GM12878 (cell line): ENCODE results near the gene PAPOLG. TPM values are rescaled to one million over a fixed set of nuclear protein-coding genes. Genes with fewer than 3 reads are reported as not detected.

Source experiments
- ATAC-seq: fragments of 200-7000 bp; cut with Tn5 transposase; 3 replicates; pipeline ENCODE4 v1.9.1; 2020; ENCODE audit warnings: mild to moderate bottlenecking, moderate library complexity
- BruUV-seq: library from RNA; stranded (reverse); fragments of 400-500 nt; replicated peaks from 2 replicates; lab custom pipeline; 2021; lab: Mats Ljungman, UMichigan
- CTCF ChIA-PET: fragments of 300-600 bp; sonication (Branson Sonifier 250); formaldehyde crosslinking; extraction: SDS; loops from one replicate; lab custom pipeline; 2021; ENCODE audit warnings: inconsistent platforms; lab: Yijun Ruan, JAX
- POLR2A ChIA-PET: fragments of 350-600 bp; formaldehyde crosslinking; extraction: SDS; loops from one replicate; lab custom pipeline; 2021; ENCODE audit warnings: inconsistent platforms; lab: Charles Lee
- RAD21 ChIA-PET: fragments of 300-600 bp; sonication (Branson Sonifier 250); formaldehyde crosslinking; loops from one replicate; lab custom pipeline; 2023; ENCODE audit warnings: antibody characterized with exemption; ENCODE audit not compliant: unreplicated experiment; lab: Charles Lee
- SMC1A ChIA-PET: fragments of 300-600 bp; sonication (Branson Sonifier 250); formaldehyde crosslinking; loops from one replicate; lab custom pipeline; 2023; ENCODE audit not compliant: unreplicated experiment, uncharacterized antibody; lab: Charles Lee
- DNase-seq: peaks from one replicate; pipeline ENCODE4 v3.0.0-alpha.2; 2011; ENCODE audit warnings: low read depth, low spot score
- FAIRE-seq: peaks from 3 replicates; lab custom pipeline; 2011; peaks lifted over from hg19 to GRCh38; lab: Jason Lieb, UNC
- H2AFZ ChIP-seq: 2 replicates; pipeline ENCODE4 v1.6.0; 2011; ENCODE audit warnings: low read depth, low read length, control low read depth; ENCODE audit not compliant: control insufficient read depth
- H3K27ac ChIP-seq: 2 replicates; pipeline ENCODE4 v1.5.1; 2011; ENCODE audit warnings: control low read depth; ENCODE audit not compliant: control insufficient read depth, insufficient read depth
- H3K27me3 ChIP-seq, 2 experiments: replicated peaks in 1 of 2; 2 replicates each; pipeline versions ENCODE4 v1.6.0 to v1.6.1; 2011; ENCODE audit warnings: low read length in 1 of 2; ENCODE audit not compliant: control insufficient read depth in 2 of 2, insufficient read depth in 2 of 2
- H3K36me3 ChIP-seq, 2 experiments: 2 replicates each; pipeline ENCODE4 v1.5.1; 2011; ENCODE audit warnings: low read length in 1 of 2; ENCODE audit not compliant: control insufficient read depth in 2 of 2, insufficient read depth in 2 of 2
- H3K4me1 ChIP-seq: 2 replicates; pipeline ENCODE4 v1.6.1; 2011; ENCODE audit warnings: mild to moderate bottlenecking, low read length, moderate library complexity, mixed read lengths; ENCODE audit not compliant: control insufficient read depth, insufficient read depth
- H3K4me2 ChIP-seq: 2 replicates; pipeline ENCODE4 v1.6.0; 2011; ENCODE audit warnings: control low read depth; ENCODE audit not compliant: control insufficient read depth, insufficient read depth
- H3K4me3 ChIP-seq: fragments of 200-600 bp; sonication (generic); 2 replicates; pipeline ENCODE4 v1.5.1; 2016
- H3K79me2 ChIP-seq: 2 replicates; pipeline ENCODE4 v1.6.0; 2011; ENCODE audit warnings: low read length; ENCODE audit not compliant: control insufficient read depth, insufficient read depth
- H3K9ac ChIP-seq: 2 replicates; pipeline ENCODE4 v1.8.0; 2011; ENCODE audit warnings: low read length, control low read depth, mixed read lengths; ENCODE audit not compliant: control insufficient read depth, insufficient read depth
- H3K9me3 ChIP-seq: replicated peaks from 3 replicates; pipeline ENCODE4 v1.5.1; 2011; ENCODE audit warnings: mild to moderate bottlenecking, low read length; ENCODE audit not compliant: control insufficient read depth, insufficient read depth
- H4K20me1 ChIP-seq: 2 replicates; pipeline ENCODE4 v1.6.0; 2011; ENCODE audit not compliant: control insufficient read depth, insufficient read depth
- E4F1 ChIP-seq: fragments of 450-650 bp; IDR thresholded peaks from 2 replicates; pipeline ENCODE4 v1.6.1; 2018; ENCODE audit warnings: borderline replicate concordance, mild to moderate bottlenecking; ENCODE audit not compliant: partially characterized antibody
- ETV6 ChIP-seq, 2 experiments: fragments of 450-650 bp in 1 of 2; IDR thresholded peaks in 1 of 2; conservative IDR thresholded peaks in 1 of 2; 2 replicates each; pipeline ENCODE4 v1.6.1; 2014; ENCODE audit warnings: antibody characterized with exemption in 1 of 2, borderline replicate concordance in 1 of 2, low read depth in 1 of 2, mild to moderate bottlenecking in 1 of 2, moderate library complexity in 1 of 2
- HDAC6 ChIP-seq: fragments of 200-600 bp; sonication (generic); IDR thresholded peaks from one replicate; pipeline ENCODE4 v1.8.0; 2017; ENCODE audit warnings: antibody characterized with exemption; ENCODE audit not compliant: unreplicated experiment
- JUND ChIP-seq: IDR thresholded peaks from 2 replicates; pipeline ENCODE4 v1.6.1; 2012; ENCODE audit warnings: low read depth, mild to moderate bottlenecking, low read length, improper control_type of control experiment, moderate library complexity
- POLR2AphosphoS2 ChIP-seq: IDR thresholded peaks from 2 replicates; pipeline ENCODE4 v1.6.1; 2011; ENCODE audit warnings: low read depth, mild to moderate bottlenecking, low read length, improper control_type of control experiment, moderate library complexity
- POU2F2 ChIP-seq: IDR thresholded peaks from 3 replicates; pipeline ENCODE4 v1.6.1; 2011; ENCODE audit warnings: low read depth, mild to moderate bottlenecking, low read length, borderline replicate concordance
- RAD21 ChIP-seq: IDR thresholded peaks from 2 replicates; pipeline ENCODE4 v1.6.1; 2011; ENCODE audit warnings: mild to moderate bottlenecking, low read depth, low read length, moderate library complexity; ENCODE audit not compliant: insufficient read depth
- RBBP5 ChIP-seq: fragments of 200-600 bp; sonication (generic); conservative IDR thresholded peaks from 2 replicates; pipeline ENCODE4 v1.6.1; 2016
- SP1 ChIP-seq: IDR thresholded peaks from one replicate; pipeline ENCODE4 v1.6.1; 2011; ENCODE audit warnings: low read depth, low read length
- STAT1 ChIP-seq: fragments of 450-650 bp; conservative IDR thresholded peaks from 2 replicates; pipeline ENCODE4 v1.6.1; 2014; ENCODE audit warnings: antibody characterized with exemption, mild to moderate bottlenecking
- SUPT20H ChIP-seq: IDR thresholded peaks from 2 replicates; pipeline ENCODE4 v1.6.1; 2011; ENCODE audit warnings: low read depth, mild to moderate bottlenecking, low read length, moderate library complexity, borderline replicate concordance; ENCODE audit not compliant: control insufficient read depth
- TCF12 ChIP-seq: IDR thresholded peaks from 2 replicates; pipeline ENCODE4 v1.6.1; 2011; ENCODE audit warnings: low read depth, mild to moderate bottlenecking, low read length
- ZNF622 ChIP-seq: fragments of 450-650 bp; IDR thresholded peaks from 2 replicates; pipeline ENCODE4 v1.6.1; 2017; ENCODE audit warnings: mild to moderate bottlenecking, inconsistent platforms
- WGBS: methylation state at CpG from one replicate; pipeline ENCODE4 v1.1.6; 2016; ENCODE audit warnings: low lambda C conversion rate; ENCODE audit not compliant: insufficient replicate concordance, insufficient coverage; ENCODE audit errors: missing lambda C conversion rate; 5-methylcytosine and 5-hydroxymethylcytosine counted together
- in situ Hi-C: fragments of 300-500 bp; cut with MboI; formaldehyde crosslinking; loops from 9 replicates; pipeline ENCODE4 v1.14.3; 2018; ENCODE audit warnings: mixed read lengths
- intact Hi-C: fragments of 100-400 bp; cut with micrococcal nuclease; formaldehyde crosslinking; loops from one replicate; pipeline ENCODE4 v1.14.2; 2022; ENCODE audit not compliant: unreplicated experiment
- polyA plus RNA-seq, 11 experiments: library from polyadenylated mRNA; depleted of rRNA in 4 of 11; unstranded in 6 of 11; stranded (reverse) in 5 of 11; fragments of >200 nt; fragmentation: Nextera tagmentation in 4 of 11; fragmentation: Illumina TruSeq in 1 of 11; extraction: Ambion mirVana in 4 of 11; extraction: Trizol in 1 of 11; gene quantifications; 1 replicate in 1 of 11; 2 replicates in 10 of 11; pipeline versions ENCODE4 v1.2.1 to v1.2.3, GENCODE V29; 2011 to 2016; ENCODE audit warnings: inconsistent platforms in 2 of 11, missing spikeins in 2 of 11, low read depth in 1 of 11
- total RNA-seq, 4 experiments: library from RNA; depleted of rRNA in 3 of 4; stranded (reverse); fragments of >200 nt in 3 of 4; fragmentation: Illumina TruSeq in 1 of 4; extraction: Trizol in 1 of 4; gene quantifications; 2 replicates each; pipeline versions ENCODE4 v1.2.1 to v1.2.3, GENCODE V29; 2013 to 2021
- TF ChIP-seq, protein P1 (sequence below): IDR thresholded peaks from 2 replicates; pipeline ENCODE4 v1.6.1; 2012; ENCODE audit warnings: low read length, inconsistent platforms
- TF ChIP-seq, protein P2 (sequence below): fragments of 150-350 bp; IDR thresholded peaks from 2 replicates; pipeline ENCODE4 v1.6.1; 2014; ENCODE audit warnings: mild to moderate bottlenecking, low read depth, low read length
- TF ChIP-seq, protein P3 (sequence below): IDR thresholded peaks from 2 replicates; pipeline ENCODE4 v1.6.1; 2011; ENCODE audit warnings: borderline replicate concordance, low read depth, mild to moderate bottlenecking, moderate library complexity, mixed read lengths, low read length; ENCODE audit not compliant: insufficient read depth; ENCODE audit errors: extremely low read length

The PAPOLG gene
- total and polyA plus RNA-seq, 10 of the 15 experiments (the other 5 are each of a cell fraction or from before 2014, with no cell fraction given): 4.2 to 15.8 (median 10.7) TPM

GRCh38 chr2:60839126-60839813 is 83.2 kb downstream of the PAPOLG start:
- BruUV-seq: TSS peak; percentile 83
- no peak for FAIRE-seq
- H3K9me3 ChIP-seq: no peaks in the 10 kb centered on the region
- peak overlapping the region; percentile 66 for H3K9ac ChIP-seq
- peak; percentile 77 for ATAC-seq
- ChIA-PET RAD21 (interaction anchor here (0.7 to 5.5 kb wide), 18 partner anchors 9 to 178 kb away, joined by 3 to 78 read pairs (median 4); partner anchors contain the start of genes PEX13, PUS10 and REL), POLR2A (interaction anchor here (0.6 to 4.3 kb wide), 13 partner anchors 17 to 304 kb away, joined by 3 to 38 read pairs (median 3); partner anchors contain the start of gene REL), CTCF (interaction anchor here (0.8 to 3.0 kb wide), 22 partner anchors 10 to 159 kb away, joined by 3 to 16 read pairs (median 3); no protein-coding TSS in a partner anchor), SMC1A (interaction anchor here (0.6 to 6.7 kb wide), 38 partner anchors 9 to 339 kb away, joined by 3 to 112 read pairs (median 4); partner anchors contain the start of gene REL)
- intact Hi-C loops: loop anchor here (1.0 to 2.0 kb wide), 2 partner anchors 42 to 44 kb away; no protein-coding TSS in a partner anchor
- peak; percentile 86 for DNase-seq
- H3K27me3 ChIP-seq: no peaks in the 10 kb centered on the region
- peak overlapping the region; percentile 29; the same call in 1 of the 2 replicates for H2AFZ ChIP-seq
- H3K4me1 ChIP-seq: peaks cover 99% of the 10 kb centered on the region
- H3K27ac ChIP-seq: peak overlapping the region; percentile 92
- H4K20me1 ChIP-seq: no peaks in the 10 kb centered on the region
- in situ Hi-C loops: no loop called here
- H3K36me3 ChIP-seq: no peaks in the 10 kb centered on the region
- no peak overlapping the region; the same call in 1 of the 2 replicates for H3K4me3 ChIP-seq
- no peaks in the 10 kb centered on the region for H3K79me2 ChIP-seq
- under 1% methylated on average over 9 of the region's 9 CpGs for WGBS
- H3K4me2 ChIP-seq: peak overlapping the region; percentile 79
- TF ChIP-seq ETV6 (conservative IDR thresholded peaks at IDR 0.05 in 1 of 2, IDR thresholded peaks at IDR 0.05 in 1 of 2; ENCODE audit: borderline replicate concordance in 1 of 2, low read depth in 1 of 2): peak in 1 of 2 experiments; percentile 69; a peak in 1 of 4 replicates
- TF ChIP-seq POLR2AphosphoS2: no peak
- TF ChIP-seq, protein P1, sequence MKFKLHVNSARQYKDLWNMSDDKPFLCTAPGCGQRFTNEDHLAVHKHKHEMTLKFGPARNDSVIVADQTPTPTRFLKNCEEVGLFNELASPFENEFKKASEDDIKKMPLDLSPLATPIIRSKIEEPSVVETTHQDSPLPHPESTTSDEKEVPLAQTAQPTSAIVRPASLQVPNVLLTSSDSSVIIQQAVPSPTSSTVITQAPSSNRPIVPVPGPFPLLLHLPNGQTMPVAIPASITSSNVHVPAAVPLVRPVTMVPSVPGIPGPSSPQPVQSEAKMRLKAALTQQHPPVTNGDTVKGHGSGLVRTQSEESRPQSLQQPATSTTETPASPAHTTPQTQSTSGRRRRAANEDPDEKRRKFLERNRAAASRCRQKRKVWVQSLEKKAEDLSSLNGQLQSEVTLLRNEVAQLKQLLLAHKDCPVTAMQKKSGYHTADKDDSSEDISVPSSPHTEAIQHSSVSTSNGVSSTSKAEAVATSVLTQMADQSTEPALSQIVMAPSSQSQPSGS: peak; percentile 79
- no peak for TF ChIP-seq ZNF622
- no peak for TF ChIP-seq HDAC6
- TF ChIP-seq SUPT20H: no peak
- TF ChIP-seq RBBP5: no peak
- TF ChIP-seq POU2F2: peak; percentile 39; the same call in 1 of the 3 replicates
- no peak for TF ChIP-seq SP1
- TF ChIP-seq STAT1: no peak
- TF ChIP-seq, protein P2, sequence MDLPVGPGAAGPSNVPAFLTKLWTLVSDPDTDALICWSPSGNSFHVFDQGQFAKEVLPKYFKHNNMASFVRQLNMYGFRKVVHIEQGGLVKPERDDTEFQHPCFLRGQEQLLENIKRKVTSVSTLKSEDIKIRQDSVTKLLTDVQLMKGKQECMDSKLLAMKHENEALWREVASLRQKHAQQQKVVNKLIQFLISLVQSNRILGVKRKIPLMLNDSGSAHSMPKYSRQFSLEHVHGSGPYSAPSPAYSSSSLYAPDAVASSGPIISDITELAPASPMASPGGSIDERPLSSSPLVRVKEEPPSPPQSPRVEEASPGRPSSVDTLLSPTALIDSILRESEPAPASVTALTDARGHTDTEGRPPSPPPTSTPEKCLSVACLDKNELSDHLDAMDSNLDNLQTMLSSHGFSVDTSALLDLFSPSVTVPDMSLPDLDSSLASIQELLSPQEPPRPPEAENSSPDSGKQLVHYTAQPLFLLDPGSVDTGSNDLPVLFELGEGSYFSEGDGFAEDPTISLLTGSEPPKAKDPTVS: no peak
- TF ChIP-seq TCF12: no peak
- TF ChIP-seq E4F1: no peak
- TF ChIP-seq, protein P3, sequence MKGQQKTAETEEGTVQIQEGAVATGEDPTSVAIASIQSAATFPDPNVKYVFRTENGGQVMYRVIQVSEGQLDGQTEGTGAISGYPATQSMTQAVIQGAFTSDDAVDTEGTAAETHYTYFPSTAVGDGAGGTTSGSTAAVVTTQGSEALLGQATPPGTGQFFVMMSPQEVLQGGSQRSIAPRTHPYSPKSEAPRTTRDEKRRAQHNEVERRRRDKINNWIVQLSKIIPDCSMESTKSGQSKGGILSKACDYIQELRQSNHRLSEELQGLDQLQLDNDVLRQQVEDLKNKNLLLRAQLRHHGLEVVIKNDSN: no peak
- TF ChIP-seq RAD21: peak; percentile 61
- no peak for TF ChIP-seq JUND
